ENCODE measurements around the gene ZNF37A.

DNA sequence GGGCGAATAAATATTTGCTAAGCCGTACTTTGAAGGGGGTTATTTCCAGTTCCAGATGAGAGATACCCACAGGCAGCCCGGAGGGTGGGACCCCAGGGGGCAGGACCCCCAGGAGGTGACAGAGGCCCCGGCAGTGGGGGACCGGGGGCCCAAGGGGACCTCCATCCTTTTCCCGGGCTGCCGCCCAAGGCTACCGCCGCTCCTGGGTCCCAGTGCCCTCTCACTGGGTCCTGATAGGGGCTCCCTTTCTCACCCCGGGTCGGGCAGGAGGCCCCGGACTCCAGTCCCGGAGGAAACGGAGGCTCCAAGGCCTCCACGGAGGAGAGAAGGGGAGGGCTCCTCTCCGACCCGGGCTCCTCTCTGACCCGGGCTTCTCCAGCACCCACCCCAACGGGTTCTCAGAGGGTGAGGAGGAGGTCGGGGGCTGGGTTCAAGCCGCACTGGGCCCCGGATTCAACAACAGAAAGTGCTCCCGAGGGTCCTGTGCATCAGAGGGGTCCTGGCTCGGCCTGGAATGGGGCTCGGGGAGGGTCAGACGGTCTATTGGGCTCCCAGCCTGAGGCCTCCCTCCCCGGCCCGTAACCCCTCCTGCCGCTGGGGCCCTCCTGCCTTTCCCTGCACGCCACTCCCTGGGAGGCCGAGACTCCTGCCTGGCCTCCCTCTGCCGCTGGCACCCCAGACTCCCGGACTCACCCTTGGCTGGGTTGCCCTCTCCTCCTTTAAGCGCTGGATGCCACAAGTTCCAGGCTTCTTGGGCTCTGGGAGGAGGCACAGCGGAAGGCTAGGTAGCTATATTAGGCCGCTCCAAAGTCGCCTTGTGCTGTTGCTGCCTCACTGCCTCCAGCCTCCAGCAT lies 62.5 kb downstream of the ZNF37A start:
- TF ChIP-seq POLR2A (IDR thresholded peaks at IDR 0.05; ENCODE audit: low read depth, low read length) (no peak), POLR2AphosphoS5 (IDR thresholded peaks at IDR 0.05; ENCODE audit: low read depth, low read length) (no peak), TAF1 (IDR thresholded peaks at IDR 0.05; ENCODE audit: low read depth, low read length) (no peak), SPI1 (IDR thresholded peaks at IDR 0.05; ENCODE audit: low read depth, low read length) (no peak)

Measured in GM12891 (cell line).